OCI-LY1 (cell line): ENCODE results near the gene RNF167.

ENCODE experiments used
- H2AFZ ChIP-seq: fragments of 200-600 bp; sonication (generic), shearing (Covaris generic); 2 replicates; pipeline ENCODE4 v1.6.0; 2014; ENCODE audit warnings: antibody characterized with exemption, mild to moderate bottlenecking, low read length
- H3F3A ChIP-seq: fragments of 200-600 bp; sonication (generic), shearing (Covaris generic); 2 replicates; pipeline ENCODE4 v1.6.0; 2014; ENCODE audit warnings: mild to moderate bottlenecking, antibody characterized with exemption, low read length, moderate library complexity; ENCODE audit not compliant: insufficient read depth
- H3K27ac ChIP-seq: fragments of 200-600 bp; sonication (generic); 2 replicates; pipeline ENCODE4 v1.5.1; 2014; ENCODE audit warnings: low read length, mixed run types, mild to moderate bottlenecking, low read depth; ENCODE audit not compliant: poor library complexity, severe bottlenecking
- H3K27me3 ChIP-seq: fragments of 200-600 bp; sonication (generic); 2 replicates; pipeline ENCODE4 v1.6.0; 2014; ENCODE audit warnings: antibody characterized with exemption, mild to moderate bottlenecking, low read length, moderate library complexity; ENCODE audit not compliant: insufficient read depth
- H3K36me3 ChIP-seq: fragments of 200-600 bp; sonication (generic); 2 replicates; pipeline ENCODE4 v1.6.1; 2014; ENCODE audit warnings: mild to moderate bottlenecking, antibody characterized with exemption, low read length, moderate library complexity, mixed read lengths; ENCODE audit not compliant: insufficient read depth
- H3K4me1 ChIP-seq: fragments of 200-600 bp; sonication (generic); 2 replicates; pipeline ENCODE4 v1.5.1; 2014; ENCODE audit warnings: mild to moderate bottlenecking, low read length, moderate library complexity; ENCODE audit not compliant: insufficient read depth, severe bottlenecking
- H3K4me2 ChIP-seq: fragments of 200-600 bp; sonication (generic), shearing (Covaris generic); 2 replicates; pipeline ENCODE4 v1.6.1; 2014; ENCODE audit warnings: low read length
- H3K4me3 ChIP-seq: fragments of 200-600 bp; sonication (generic); 2 replicates; pipeline ENCODE4 v1.5.1; 2014; ENCODE audit warnings: low read length, low read depth, mild to moderate bottlenecking, mixed read lengths; ENCODE audit not compliant: poor library complexity, severe bottlenecking
- H3K79me2 ChIP-seq: fragments of 200-600 bp; shearing (Covaris generic); 2 replicates; pipeline ENCODE4 v1.6.1; 2016; ENCODE audit warnings: mixed run types, low read length, mixed read lengths; ENCODE audit not compliant: insufficient read depth
- H3K9ac ChIP-seq: fragments of 200-600 bp; sonication (generic), shearing (Covaris generic); 2 replicates; pipeline ENCODE4 v1.6.1; 2014; ENCODE audit warnings: mild to moderate bottlenecking, low read length, mixed read lengths
- H3K9me2 ChIP-seq: fragments of 200-600 bp; sonication (generic), shearing (Covaris generic); 2 replicates; pipeline ENCODE4 v1.6.1; 2014; ENCODE audit warnings: low read depth, mild to moderate bottlenecking, low read length, mixed read lengths
- H3K9me3 ChIP-seq: fragments of 200-600 bp; shearing (Covaris generic); 2 replicates; pipeline ENCODE4 v1.6.1; 2014; ENCODE audit warnings: low read length, mixed read lengths
- H4K20me1 ChIP-seq: fragments of 200-600 bp; sonication (generic), shearing (Covaris generic); 2 replicates; pipeline ENCODE4 v1.6.0; 2016; ENCODE audit warnings: mild to moderate bottlenecking, low read length; ENCODE audit not compliant: insufficient read depth
- EZH2 ChIP-seq: fragments of 200-600 bp; sonication (generic), shearing (Covaris generic); IDR thresholded peaks from 2 replicates; pipeline ENCODE4 v1.8.0; 2017; ENCODE audit warnings: borderline replicate concordance, mixed run types, mild to moderate bottlenecking, antibody characterized with exemption, low read length, moderate library complexity, mixed read lengths
- TF ChIP-seq, protein P1 (sequence below): fragments of 200-600 bp; sonication (generic), shearing (Covaris generic); IDR thresholded peaks from 2 replicates; pipeline ENCODE4 v1.5.1; 2017; ENCODE audit warnings: mild to moderate bottlenecking, antibody characterized with exemption, low read length, moderate library complexity, mixed read lengths

The RNF167 gene

DNA sequence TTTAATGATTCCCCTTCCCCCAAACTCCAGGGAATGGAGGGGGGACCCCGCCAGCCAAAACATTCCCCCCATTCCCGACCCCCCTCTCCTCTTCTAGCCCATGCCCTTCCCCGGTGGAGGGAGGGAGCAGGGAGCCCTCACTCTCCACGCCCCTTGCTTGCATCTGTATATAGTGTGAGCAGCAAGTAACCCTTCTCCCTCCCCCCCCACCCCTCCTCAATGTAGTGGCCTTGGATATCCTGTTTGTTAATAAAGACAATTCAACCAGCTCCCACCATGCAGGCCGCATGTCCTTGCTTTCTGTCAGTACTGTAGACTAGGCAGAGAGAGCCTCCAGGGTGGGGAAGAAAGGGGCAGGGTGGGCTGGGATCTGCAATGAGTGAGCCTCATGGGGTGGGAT is 42.3 kb upstream of the RNF167 start:
- no peaks in the 10 kb centered on the region for H3K27me3 ChIP-seq
- no peak overlapping the region for H3K9ac ChIP-seq
- H3K27ac ChIP-seq, result no peak overlapping the region
- H3K9me3 ChIP-seq, result no peaks in the 10 kb centered on the region
- H4K20me1 ChIP-seq, result no peaks in the 10 kb centered on the region
- H3K79me2 ChIP-seq, result no peaks in the 10 kb centered on the region
- no peak overlapping the region for H3K4me2 ChIP-seq
- H3K36me3 ChIP-seq, result peaks cover 32% of the 10 kb centered on the region
- peaks cover 27% of the 10 kb centered on the region for H3K4me1 ChIP-seq
- no peaks in the 10 kb centered on the region for H3K9me2 ChIP-seq
- H3K4me3 ChIP-seq, result no peak overlapping the region
- no peaks in the 10 kb centered on the region for H3F3A ChIP-seq
- H2AFZ ChIP-seq, result no peak overlapping the region
- TF ChIP-seq, protein P1, sequence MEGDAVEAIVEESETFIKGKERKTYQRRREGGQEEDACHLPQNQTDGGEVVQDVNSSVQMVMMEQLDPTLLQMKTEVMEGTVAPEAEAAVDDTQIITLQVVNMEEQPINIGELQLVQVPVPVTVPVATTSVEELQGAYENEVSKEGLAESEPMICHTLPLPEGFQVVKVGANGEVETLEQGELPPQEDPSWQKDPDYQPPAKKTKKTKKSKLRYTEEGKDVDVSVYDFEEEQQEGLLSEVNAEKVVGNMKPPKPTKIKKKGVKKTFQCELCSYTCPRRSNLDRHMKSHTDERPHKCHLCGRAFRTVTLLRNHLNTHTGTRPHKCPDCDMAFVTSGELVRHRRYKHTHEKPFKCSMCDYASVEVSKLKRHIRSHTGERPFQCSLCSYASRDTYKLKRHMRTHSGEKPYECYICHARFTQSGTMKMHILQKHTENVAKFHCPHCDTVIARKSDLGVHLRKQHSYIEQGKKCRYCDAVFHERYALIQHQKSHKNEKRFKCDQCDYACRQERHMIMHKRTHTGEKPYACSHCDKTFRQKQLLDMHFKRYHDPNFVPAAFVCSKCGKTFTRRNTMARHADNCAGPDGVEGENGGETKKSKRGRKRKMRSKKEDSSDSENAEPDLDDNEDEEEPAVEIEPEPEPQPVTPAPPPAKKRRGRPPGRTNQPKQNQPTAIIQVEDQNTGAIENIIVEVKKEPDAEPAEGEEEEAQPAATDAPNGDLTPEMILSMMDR, result no peak
- TF ChIP-seq EZH2, result no peak

DNA sequence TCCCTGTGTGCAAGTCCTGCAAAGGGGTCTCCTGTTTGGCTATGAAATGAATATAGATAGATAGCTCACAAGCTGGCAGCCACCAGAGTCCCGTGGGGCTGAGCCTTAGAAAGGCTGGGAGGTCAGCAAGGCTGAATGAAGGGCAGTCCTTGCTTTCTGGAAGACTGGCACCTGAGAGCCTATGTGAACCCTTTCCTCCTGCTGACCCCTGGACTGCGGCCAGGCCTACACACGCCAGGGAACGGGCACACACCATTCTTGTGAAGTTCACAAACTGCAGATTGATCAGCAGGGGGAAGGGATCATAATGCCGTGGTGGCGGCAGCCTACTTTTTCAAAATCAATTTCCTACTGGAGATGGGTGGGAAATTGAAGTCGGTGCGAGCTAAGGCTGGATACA is 41.7 kb upstream of the RNF167 start:
- no peak overlapping the region for H2AFZ ChIP-seq
- H3K9ac ChIP-seq, result no peak overlapping the region
- no peaks in the 10 kb centered on the region for H3K79me2 ChIP-seq
- H3K4me3 ChIP-seq, result no peak overlapping the region
- H3K27ac ChIP-seq, result no peak overlapping the region
- H3K36me3 ChIP-seq, result peaks cover 30% of the 10 kb centered on the region
- H3K4me2 ChIP-seq, result no peak overlapping the region
- TF ChIP-seq EZH2, result no peak
- H3K9me2 ChIP-seq, result no peaks in the 10 kb centered on the region
- H3K4me1 ChIP-seq, result peaks cover 32% of the 10 kb centered on the region
- H3K27me3 ChIP-seq, result no peaks in the 10 kb centered on the region
- H4K20me1 ChIP-seq, result no peaks in the 10 kb centered on the region
- H3K9me3 ChIP-seq, result no peaks in the 10 kb centered on the region
- no peaks in the 10 kb centered on the region for H3F3A ChIP-seq

DNA sequence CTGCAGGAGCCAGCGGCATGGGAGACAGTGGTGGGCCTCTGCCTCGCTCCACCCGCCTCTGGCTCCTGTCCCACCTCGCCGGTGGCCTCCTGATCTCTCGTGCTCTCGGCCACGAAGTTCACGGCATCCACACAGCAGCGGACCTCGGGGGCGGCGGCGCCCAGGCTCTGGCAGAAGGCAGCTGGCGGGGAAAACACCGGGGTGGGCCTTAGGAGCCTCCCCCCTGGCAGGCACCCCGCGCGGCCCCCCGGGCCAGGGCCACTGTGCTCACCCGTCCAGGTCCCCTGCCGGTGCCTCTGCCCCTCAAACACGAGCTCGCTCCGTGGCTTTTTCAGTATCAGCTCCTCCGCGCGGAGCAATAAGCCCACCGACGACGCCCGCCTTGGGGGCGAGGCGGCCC is 41.1 kb upstream of the RNF167 start:
- no peaks in the 10 kb centered on the region for H3K9me2 ChIP-seq
- no peak overlapping the region for H3K9ac ChIP-seq
- H3K9me3 ChIP-seq, result no peaks in the 10 kb centered on the region
- H3K36me3 ChIP-seq, result peaks cover 27% of the 10 kb centered on the region
- no peaks in the 10 kb centered on the region for H4K20me1 ChIP-seq
- H3K4me3 ChIP-seq, result peak overlapping the region; percentile 46
- no peaks in the 10 kb centered on the region for H3K79me2 ChIP-seq
- no peak overlapping the region for H3K27ac ChIP-seq
- no peak overlapping the region for H2AFZ ChIP-seq
- H3K4me2 ChIP-seq, result peak overlapping the region; percentile 76
- peaks cover 35% of the 10 kb centered on the region for H3K4me1 ChIP-seq
- no peak for TF ChIP-seq EZH2
- TF ChIP-seq, protein P1, result no peak
- H3K27me3 ChIP-seq, result no peaks in the 10 kb centered on the region
- H3F3A ChIP-seq, result no peaks in the 10 kb centered on the region
